ENCODE measurements around the gene NAA60.

Gene NAA60

GRCh38 chr16:3518292-3518985 lies 75.0 kb downstream of the NAA60 start:
- H3K27ac ChIP-seq, result no peak overlapping the region
- no peak for TF ChIP-seq ZFX (IDR thresholded peaks at IDR 0.05; ENCODE audit: borderline replicate concordance)
- no peak for TF ChIP-seq CTCF (IDR thresholded peaks at IDR 0.05)

GRCh38 chr16:3518986-3519348 lies 75.5 kb downstream of the NAA60 start:
- no peak overlapping the region for H3K27ac ChIP-seq
- no peak for TF ChIP-seq CTCF (IDR thresholded peaks at IDR 0.05)
- TF ChIP-seq ZFX (IDR thresholded peaks at IDR 0.05; ENCODE audit: borderline replicate concordance), result no peak

- TF ChIP-seq ZFX (IDR thresholded peaks at IDR 0.05; ENCODE audit: borderline replicate concordance) (no peak), CTCF (IDR thresholded peaks at IDR 0.05) (no peak)
- H3K27ac ChIP-seq, result no peak overlapping the region
These were observed 76.1 kb downstream of the NAA60 start for GRCh38 chr16:3519581-3519980.

GRCh38 chr16:3520413-3520812 lies 76.9 kb downstream of the NAA60 start:
- H3K27ac ChIP-seq, result no peak overlapping the region
- TF ChIP-seq CTCF (IDR thresholded peaks at IDR 0.05) (no peak), ZFX (IDR thresholded peaks at IDR 0.05; ENCODE audit: borderline replicate concordance) (no peak)

GRCh38 chr16:3520841-3521240 lies 77.4 kb downstream of the NAA60 start:
- TF ChIP-seq ZFX (IDR thresholded peaks at IDR 0.05; ENCODE audit: borderline replicate concordance) (no peak), CTCF (IDR thresholded peaks at IDR 0.05) (no peak)
- H3K27ac ChIP-seq, result no peak overlapping the region

- TF ChIP-seq CTCF (IDR thresholded peaks at IDR 0.05), result no peak
- H3K27ac ChIP-seq, result no peak overlapping the region
These were observed 79.8 kb downstream of the NAA60 start for GRCh38 chr16:3523281-3523680.

- TF ChIP-seq ZFX (IDR thresholded peaks at IDR 0.05; ENCODE audit: borderline replicate concordance) (no peak), CTCF (IDR thresholded peaks at IDR 0.05) (no peak)
- H3K27ac ChIP-seq, result no peak overlapping the region
These were observed 82.5 kb downstream of the NAA60 start for GRCh38 chr16:3525951-3526350.

All from 22Rv1 (cell line).